ENCODE data around the gene NQO1. TPM values are rescaled to one million over a fixed set of nuclear protein-coding genes. Genes with fewer than 3 reads are reported as not detected.

NQO1 gene
- total and polyA plus RNA-seq, 2 of the 13 experiments (the other 11 are each of a cell fraction or from before 2014, with no cell fraction given), result 464 to 1,060 TPM

DNA sequence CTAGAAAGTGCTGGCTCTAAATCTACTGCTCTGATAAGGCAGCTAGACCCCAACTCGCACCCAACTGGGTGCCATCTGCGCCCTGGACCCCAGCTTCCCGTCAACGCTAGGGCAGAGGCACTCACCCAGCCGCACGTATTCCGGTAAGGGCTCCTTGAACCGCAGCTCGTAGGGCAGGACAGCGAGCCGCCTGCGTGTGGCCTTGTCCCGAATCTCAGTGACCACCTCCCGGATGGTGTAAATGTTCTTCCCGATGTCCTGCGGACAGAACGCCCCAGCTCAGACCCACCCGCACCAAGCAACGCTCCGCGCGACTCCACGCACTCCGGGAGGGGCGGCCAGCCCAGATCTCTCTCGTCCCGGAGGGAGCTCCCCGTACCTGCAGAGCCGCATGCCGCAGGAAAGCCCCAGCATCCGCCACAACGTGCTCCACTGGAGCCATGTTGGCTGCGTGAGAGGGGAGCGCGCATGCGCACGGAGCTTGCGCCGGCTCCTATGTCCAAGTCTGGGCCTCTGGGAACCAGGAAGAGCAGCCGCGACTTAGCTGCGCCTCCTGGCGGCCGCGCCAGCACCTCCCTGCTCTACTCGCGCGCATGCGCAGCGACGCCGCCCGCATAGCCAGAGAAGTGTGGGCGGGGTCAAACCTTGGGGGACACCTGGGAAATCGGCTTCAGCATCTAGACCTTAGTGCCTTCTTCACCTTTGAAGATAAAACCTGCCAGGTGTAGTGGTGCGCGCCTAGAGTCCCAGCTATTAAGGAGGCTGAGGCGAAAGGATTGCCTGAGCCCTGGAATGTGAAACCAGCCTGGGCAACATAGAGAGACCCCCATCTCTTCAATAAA is 28.3 kb upstream of the NQO1 start, which contains the start of gene NOB1 (continued):
- TF ChIP-seq U2AF1 (optimal IDR thresholded peaks at IDR 0.05; ENCODE audit: low read depth, low read length), result no peak
- TF ChIP-seq KMT2A (CRISPR knock-in tag; IDR thresholded peaks at IDR 0.05), result peak; percentile 93
- TF ChIP-seq ZNF724P (CRISPR knock-in tag; IDR thresholded peaks at IDR 0.05; ENCODE audit: borderline replicate concordance), result peak; percentile 71; the same call in 1 of the 2 replicates
- peak; percentile 26; the same call in 1 of the 2 replicates for TF ChIP-seq SP2 (CRISPR knock-in tag; IDR thresholded peaks at IDR 0.05)
- TF ChIP-seq, protein P1, sequence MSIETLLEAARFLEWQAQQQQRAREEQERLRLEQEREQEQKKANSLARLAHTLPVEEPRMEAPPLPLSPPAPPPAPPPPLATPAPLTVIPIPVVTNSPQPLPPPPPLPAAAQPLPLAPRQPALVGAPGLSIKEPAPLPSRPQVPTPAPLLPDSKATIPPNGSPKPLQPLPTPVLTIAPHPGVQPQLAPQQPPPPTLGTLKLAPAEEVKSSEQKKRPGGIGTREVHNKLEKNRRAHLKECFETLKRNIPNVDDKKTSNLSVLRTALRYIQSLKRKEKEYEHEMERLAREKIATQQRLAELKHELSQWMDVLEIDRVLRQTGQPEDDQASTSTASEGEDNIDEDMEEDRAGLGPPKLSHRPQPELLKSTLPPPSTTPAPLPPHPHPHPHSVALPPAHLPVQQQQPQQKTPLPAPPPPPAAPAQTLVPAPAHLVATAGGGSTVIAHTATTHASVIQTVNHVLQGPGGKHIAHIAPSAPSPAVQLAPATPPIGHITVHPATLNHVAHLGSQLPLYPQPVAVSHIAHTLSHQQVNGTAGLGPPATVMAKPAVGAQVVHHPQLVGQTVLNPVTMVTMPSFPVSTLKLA (IDR thresholded peaks at IDR 0.05), result peak; percentile 63
- peak; percentile 85 for TF ChIP-seq SPEN (CRISPR knock-in tag; IDR thresholded peaks at IDR 0.05; ENCODE audit: low read depth)
- TF ChIP-seq ELF4 (CRISPR knock-in tag; IDR thresholded peaks at IDR 0.05; ENCODE audit: borderline replicate concordance), result peak; percentile 90; the same call in 1 of the 2 replicates
- no peak for TF ChIP-seq SYNCRIP (IDR thresholded peaks at IDR 0.05; ENCODE audit: insufficient read depth, low read depth, low read length)
- TF ChIP-seq, protein P2, sequence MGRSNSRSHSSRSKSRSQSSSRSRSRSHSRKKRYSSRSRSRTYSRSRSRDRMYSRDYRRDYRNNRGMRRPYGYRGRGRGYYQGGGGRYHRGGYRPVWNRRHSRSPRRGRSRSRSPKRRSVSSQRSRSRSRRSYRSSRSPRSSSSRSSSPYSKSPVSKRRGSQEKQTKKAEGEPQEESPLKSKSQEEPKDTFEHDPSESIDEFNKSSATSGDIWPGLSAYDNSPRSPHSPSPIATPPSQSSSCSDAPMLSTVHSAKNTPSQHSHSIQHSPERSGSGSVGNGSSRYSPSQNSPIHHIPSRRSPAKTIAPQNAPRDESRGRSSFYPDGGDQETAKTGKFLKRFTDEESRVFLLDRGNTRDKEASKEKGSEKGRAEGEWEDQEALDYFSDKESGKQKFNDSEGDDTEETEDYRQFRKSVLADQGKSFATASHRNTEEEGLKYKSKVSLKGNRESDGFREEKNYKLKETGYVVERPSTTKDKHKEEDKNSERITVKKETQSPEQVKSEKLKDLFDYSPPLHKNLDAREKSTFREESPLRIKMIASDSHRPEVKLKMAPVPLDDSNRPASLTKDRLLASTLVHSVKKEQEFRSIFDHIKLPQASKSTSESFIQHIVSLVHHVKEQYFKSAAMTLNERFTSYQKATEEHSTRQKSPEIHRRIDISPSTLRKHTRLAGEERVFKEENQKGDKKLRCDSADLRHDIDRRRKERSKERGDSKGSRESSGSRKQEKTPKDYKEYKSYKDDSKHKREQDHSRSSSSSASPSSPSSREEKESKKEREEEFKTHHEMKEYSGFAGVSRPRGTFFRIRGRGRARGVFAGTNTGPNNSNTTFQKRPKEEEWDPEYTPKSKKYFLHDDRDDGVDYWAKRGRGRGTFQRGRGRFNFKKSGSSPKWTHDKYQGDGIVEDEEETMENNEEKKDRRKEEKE (IDR thresholded peaks at IDR 0.05), result no peak
- TF ChIP-seq, protein P3, sequence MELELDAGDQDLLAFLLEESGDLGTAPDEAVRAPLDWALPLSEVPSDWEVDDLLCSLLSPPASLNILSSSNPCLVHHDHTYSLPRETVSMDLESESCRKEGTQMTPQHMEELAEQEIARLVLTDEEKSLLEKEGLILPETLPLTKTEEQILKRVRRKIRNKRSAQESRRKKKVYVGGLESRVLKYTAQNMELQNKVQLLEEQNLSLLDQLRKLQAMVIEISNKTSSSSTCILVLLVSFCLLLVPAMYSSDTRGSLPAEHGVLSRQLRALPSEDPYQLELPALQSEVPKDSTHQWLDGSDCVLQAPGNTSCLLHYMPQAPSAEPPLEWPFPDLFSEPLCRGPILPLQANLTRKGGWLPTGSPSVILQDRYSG (CRISPR knock-in tag; IDR thresholded peaks at IDR 0.05), result 0 out of 2 replicates have a peak, but pooled peaks have one; percentile 62
- TF ChIP-seq ZNF709 (CRISPR knock-in tag; IDR thresholded peaks at IDR 0.05), result no peak; the same call in 1 of the 2 replicates
- peak; percentile 93 for TF ChIP-seq HOXA3 (CRISPR knock-in tag; IDR thresholded peaks at IDR 0.05)
- TF ChIP-seq ZNF17 (CRISPR knock-in tag; IDR thresholded peaks at IDR 0.05), result no peak
- TF ChIP-seq MIXL1 (CRISPR knock-in tag; IDR thresholded peaks at IDR 0.05), result peak; percentile 88; the same call in 1 of the 2 replicates
- peak; percentile 97 for TF ChIP-seq ZNF44 (CRISPR knock-in tag; IDR thresholded peaks at IDR 0.05)
- TF ChIP-seq, protein P4, sequence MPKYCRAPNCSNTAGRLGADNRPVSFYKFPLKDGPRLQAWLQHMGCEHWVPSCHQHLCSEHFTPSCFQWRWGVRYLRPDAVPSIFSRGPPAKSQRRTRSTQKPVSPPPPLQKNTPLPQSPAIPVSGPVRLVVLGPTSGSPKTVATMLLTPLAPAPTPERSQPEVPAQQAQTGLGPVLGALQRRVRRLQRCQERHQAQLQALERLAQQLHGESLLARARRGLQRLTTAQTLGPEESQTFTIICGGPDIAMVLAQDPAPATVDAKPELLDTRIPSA (CRISPR knock-in tag; IDR thresholded peaks at IDR 0.05; ENCODE audit: borderline replicate concordance), result no peak; the same call in 1 of the 2 replicates
- no peak for TF ChIP-seq HNRNPUL1 (IDR thresholded peaks at IDR 0.05; ENCODE audit: low read depth, low read length)
- TF ChIP-seq ZNF776 (CRISPR knock-in tag; IDR thresholded peaks at IDR 0.05), result peak; percentile 97
- TF ChIP-seq ZFP90 (CRISPR knock-in tag; IDR thresholded peaks at IDR 0.05; ENCODE audit: borderline replicate concordance), result peak; percentile 92; the same call in 1 of the 2 replicates
- TF ChIP-seq, protein P5, sequence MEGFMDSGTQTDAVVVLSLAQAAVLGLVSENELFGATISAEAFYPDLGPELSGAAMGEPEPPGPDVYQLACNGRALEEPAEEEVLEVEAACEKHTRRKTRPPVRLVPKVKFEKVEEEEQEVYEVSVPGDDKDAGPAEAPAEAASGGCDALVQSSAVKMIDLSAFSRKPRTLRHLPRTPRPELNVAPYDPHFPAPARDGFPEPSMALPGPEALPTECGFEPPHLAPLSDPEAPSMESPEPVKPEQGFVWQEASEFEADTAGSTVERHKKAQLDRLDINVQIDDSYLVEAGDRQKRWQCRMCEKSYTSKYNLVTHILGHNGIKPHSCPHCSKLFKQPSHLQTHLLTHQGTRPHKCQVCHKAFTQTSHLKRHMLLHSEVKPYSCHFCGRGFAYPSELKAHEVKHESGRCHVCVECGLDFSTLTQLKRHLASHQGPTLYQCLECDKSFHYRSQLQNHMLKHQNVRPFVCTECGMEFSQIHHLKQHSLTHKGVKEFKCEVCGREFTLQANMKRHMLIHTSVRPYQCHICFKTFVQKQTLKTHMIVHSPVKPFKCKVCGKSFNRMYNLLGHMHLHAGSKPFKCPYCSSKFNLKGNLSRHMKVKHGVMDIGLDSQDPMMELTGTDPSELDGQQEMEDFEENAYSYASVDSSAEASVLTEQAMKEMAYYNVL (CRISPR knock-in tag; IDR thresholded peaks at IDR 0.05; ENCODE audit: borderline replicate concordance), result peak; percentile 92; the same call in 1 of the 2 replicates
- TF ChIP-seq SMYD3 (CRISPR knock-in tag; IDR thresholded peaks at IDR 0.05), result peak; percentile 92; the same call in 1 of the 2 replicates

Data from HepG2 (cell line).